ENCODE measurements around the gene GHR.

GRCh38 chr5:42654645-42655044 is 231.4 kb downstream of the GHR start:
- TF ChIP-seq POLR2A (IDR thresholded peaks at IDR 0.05) = no peak
- TF ChIP-seq CTCF (IDR thresholded peaks at IDR 0.05 in 8 of 11, conservative IDR thresholded peaks at IDR 0.05 in 3 of 11) = no peak

All from spleen (tissue), 7 donors.